NCI-H146 treated with DMSO at 0.1 percent for 48 hours (cell line): ENCODE data around the gene JSRP1.

Experiments used
- DNase-seq: peaks from one replicate; lab custom pipeline; 2025; ENCODE audit not compliant: unreplicated experiment; lab: John Stamatoyannopoulos, UW

JSRP1 gene

DNA sequence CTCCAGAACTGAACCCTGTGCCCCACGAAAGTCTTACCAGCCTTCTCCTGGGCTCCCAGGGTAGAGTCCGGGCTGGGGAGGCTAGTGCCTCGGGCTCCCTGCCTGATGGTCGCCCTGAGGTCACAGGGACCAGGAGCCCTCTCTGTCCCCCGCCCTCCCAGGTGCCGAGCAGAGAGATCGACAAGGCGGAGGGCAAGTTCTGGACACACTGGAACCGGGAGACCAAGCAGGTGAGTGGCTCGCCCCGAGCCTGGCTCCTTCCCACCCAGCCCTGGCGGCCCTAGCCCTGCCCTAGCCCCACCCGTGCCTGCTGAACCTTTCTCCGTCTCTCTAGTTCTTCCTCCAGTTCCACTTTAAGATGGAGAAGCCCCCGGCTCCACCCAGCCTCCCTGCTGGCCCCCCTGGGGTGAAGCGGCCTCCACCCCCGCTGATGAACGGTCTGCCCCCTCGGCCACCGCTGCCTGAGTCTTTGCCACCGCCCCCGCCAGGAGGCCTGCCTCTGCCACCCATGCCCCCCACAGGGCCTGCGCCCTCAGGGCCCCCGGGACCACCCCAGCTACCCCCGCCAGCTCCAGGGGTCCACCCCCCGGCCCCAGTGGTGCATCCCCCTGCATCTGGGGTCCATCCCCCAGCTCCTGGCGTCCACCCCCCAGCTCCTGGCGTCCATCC is 8.7 kb downstream of the JSRP1 start:
- DNase-seq = no peak

DNA sequence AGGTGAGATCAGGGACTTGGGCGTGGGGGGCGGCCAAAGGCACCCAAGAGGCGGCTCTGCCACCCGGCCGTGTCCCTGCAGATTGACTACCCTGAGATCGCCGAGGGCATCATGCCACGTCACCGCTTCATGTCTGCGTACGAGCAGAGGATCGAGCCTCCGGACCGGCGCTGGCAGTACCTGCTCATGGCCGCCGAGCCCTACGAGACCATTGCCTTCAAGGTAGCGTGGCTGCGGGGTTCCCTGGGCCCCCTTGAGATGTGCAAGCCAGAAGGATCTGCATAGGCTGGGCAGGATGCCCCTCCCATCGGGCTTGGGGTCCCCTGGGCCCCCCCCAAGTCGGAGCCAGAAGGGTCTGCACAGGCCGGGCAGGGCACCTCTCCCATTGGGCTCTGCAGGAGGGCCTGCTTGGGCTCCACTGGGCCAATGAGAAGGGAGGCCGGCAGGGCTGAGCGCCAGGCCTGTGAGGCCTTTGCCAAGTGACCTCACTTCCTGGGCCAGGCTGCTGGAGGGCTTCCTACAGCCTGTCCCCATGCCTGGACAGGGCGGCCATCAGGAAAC is 9.3 kb downstream of the JSRP1 start:
- DNase-seq = no peak

DNA sequence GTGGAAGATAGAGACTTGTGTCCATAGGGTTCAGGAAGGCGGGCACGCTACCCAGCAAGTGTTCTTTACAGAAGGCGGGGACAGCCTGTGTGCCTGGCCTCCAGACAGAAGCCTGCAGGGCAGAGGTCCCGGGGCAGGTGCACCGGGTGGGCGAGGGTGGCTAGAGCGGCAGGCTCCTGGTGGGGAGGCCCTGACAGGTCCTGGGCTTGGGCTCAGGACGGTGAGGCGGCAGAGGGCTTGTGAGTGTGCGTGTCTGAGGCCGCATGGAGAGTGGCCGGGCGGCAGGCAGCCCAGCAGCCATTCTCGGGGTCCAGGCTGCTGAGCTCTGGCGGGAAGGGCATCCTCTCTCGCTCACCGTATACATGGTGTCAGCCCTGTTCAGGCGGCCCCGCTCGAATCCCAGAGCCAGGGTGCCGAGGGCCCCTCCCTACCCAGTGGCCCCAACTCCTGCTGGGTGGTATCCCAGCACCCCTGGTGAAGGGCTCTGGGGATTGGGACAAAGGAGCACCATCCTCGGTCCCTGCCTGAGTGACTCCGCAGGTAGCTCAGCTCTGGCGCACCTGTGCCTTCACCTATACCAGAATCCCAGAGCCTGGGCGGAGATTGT is 10.1 kb downstream of the JSRP1 start:
- DNase-seq = no peak

DNA sequence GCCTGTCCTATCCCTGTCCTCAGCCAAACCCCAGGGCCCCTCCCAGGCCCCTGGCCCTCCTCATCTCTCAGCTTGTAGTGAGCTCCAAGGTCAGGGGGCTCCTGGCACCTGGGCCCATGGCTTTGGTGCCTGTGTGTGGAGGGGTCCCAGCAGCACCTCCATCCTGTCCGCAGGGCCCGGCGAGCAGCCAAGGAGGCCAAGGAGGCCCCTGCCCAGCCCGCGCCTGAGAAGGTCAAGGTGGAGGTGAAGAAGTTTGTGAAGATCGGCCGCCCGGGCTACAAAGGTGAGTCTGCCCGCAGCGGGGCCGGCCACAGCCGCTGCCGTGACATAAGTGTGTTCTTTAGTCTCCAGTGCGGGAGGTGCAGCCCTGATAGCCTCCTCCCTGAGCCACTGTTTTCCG is 10.9 kb downstream of the JSRP1 start:
- no peak for DNase-seq

DNA sequence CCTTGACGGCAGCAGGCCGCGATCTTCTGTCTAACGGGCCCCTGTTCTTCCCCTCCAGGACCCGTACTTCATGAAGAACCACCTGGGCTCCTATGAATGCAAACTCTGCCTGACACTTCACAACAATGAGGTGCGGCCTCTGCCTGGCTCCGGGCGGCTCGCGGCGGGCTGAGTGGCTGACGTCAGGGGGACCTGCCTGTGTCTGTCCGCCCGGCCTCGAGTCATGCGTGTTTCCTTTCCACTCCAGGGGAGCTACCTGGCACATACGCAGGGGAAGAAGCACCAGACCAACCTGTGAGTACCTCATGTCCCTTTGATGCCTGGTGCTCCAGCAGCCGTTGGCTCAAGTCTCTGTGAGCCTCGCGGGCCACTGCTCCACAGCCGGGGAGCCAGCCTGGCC is 11.7 kb downstream of the JSRP1 start:
- no peak for DNase-seq

DNA sequence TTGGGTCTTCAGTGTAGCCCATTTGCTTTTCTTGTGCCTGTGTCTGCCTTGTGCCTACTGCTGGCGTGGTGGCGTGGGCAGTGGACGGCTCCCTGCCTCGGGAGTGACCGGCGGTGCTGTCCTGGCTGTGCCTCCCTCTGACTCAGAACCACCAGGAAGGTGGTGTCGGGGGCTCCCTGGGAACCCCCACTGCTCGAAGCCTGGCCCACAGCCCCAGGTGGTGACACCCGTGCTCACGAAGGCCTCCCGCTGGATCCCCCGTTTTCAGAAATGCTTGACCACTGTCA is 12.1 kb downstream of the JSRP1 start:
- DNase-seq = no peak

DNA sequence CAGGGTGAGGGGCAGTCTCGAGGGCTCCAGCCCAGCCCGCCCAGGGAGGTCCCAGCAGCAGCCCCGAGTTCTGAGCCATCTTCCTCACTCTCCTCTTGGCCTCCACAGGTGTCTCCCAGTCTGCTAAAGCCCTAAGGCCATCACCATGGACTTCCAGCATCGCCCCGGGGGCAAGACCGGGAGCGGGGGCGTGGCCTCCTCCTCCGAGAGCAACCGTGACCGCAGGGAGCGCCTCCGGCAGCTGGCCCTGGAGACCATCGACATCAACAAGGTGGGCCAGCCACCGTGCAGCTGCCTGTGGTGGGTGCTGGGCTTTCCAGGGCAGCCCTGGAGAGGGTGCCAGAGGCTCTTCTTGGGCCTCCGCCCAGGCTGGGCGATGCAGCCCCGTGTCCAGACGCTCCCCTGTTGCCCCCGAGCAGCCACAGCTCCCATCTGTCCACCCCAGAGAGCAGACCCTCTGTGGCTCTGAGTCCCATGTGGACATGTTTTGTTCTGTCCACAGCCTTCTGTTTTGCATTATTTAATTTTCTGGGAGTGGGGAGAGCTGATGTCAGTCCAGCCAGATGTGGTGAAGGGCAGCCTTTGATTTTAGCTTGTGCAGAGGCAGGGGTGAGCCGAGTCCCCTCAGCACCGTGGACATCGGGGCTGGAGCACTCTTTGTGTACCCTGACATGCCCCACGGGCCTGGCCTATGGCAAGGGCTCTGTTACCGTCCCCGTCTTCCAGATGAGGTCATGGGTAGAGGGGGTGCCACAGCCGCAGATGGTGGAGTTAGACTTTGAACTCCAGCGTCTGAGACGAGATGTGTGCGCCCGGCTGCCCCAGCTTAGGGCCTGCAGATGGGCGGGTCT is 12.7 kb downstream of the JSRP1 start:
- no peak for DNase-seq

DNA sequence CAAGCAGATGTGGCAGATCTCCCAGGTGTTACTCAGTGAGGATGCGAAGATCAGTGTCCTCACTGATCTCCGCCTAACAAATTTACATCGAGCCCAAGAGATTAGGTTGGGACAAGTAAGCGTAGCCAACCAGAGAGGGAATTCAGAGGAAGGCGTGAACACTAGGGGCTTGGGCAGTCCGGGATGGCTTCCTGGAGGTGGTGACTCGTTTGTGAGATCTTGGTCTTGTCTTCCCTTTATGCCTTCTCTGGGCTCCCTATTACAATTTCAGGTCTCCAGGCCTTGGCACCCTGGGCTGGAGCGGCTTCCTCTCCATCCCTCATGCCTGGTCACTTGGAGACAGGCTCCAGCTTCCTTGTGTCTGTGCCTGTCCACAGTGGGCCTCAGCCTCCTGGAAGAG is 13.4 kb downstream of the JSRP1 start:
- DNase-seq = no peak

DNA sequence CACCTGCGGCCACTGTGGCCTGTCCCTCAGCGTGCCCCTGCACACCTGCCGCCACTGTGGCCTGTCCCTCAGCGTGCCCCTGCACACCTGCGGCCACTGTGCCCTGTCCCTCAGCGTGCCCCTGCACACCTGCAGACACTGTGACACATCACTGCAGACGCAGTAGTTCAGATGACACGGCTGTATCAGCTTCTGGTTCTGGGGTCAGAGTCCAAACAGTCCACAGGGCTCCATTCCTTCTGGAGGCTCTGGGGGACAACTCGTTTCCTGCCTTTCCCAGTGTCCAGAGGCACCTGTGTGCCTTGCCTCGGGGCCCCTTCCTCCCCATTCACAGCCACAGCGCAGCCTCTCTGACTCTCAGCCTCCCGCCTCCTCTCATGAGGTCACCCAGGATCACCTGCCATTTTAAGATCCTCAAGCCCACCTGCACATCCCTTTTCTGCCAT is 14.1 kb downstream of the JSRP1 start:
- DNase-seq = no peak

DNA sequence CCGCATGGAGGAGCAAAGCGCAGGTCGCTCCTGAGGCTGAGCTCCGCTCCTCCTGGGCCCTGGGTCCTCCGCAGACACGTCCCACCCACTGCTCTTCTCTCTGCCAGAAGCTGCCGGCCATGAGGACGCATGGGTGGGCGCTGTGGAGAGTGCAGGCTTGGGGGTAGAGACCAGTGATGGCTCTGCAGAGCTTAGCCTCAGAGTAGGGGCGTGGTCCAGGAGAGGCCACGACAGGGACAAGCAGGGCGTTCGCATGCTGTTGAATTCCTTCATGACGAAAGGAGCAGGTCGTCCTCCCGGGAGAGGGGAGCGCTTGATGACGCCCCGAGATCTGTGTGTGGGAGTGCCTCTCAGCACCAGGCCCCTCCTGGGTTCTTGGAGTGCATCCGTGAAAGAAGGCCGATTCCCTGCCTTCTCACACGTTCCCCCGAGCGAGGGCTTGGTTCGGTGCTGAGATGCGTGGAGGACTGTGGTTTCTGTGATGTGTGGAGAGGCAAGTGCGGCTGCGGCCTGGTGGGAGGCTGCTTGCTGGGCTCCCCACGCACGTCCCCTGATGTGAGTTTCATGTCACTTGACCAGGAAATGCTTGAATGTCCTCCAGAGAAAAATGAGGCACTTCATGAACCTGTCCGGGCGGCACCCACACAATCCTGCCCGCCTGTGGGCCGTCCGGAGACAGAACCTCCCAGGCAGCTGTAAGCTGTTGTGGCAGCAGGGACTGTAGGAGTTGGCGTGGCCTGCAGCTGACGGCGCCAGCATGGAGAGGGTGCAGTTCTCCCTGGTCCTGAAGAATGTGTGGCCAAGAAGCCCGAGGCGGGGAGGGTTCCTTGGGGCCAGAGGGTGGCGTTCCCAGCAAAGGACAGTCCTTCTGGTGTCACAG is 15.1 kb downstream of the JSRP1 start:
- DNase-seq = no peak

DNA sequence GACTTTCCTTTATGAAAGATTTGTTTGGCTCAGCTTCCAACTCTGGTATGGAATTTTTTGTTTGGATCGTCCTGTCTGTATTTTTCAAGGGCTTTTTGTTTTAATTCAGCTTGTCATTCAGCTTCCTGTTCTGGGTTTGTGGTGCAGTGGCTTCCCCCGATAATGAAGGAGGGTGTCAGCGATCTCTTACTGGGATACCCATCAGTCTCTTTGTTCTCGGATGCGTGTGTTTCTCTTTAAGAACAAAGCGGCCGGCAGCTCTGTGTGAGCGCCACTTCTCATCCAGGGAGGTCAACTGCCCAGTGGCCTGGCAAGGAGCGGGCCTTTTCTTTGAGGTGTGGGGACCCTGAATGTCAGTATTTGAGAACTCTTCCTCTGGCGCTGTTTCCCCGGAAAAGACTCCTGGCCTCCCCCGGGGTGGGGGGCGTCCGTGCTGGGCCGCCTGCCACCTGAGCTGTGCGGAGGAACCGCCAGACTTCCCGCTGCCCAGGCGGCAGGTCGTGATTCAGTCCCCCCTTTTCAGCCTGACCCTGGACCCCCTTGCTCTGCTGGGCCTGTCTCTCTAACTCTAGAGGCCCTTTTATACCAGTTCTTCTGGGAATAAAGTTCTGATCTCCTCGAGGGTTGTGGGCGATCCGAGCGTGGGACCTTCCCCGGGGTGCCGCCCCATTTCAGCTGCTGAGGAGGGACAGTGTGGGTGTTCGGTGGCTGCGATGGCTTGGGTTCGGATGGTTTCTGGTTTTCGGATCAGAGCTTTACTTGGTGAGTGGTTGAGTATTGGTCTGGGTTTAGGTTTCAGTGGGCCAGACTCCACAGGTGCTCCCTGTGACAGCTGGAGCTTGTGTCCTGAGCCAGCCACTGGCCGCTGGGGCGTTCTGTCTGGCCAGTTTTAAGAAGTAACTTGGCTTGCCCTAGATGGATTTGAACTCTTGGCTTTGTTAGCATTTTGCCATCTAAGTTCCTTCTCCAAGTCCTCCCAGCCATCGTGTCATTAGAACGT is 16.1 kb downstream of the JSRP1 start:
- DNase-seq = no peak

DNA sequence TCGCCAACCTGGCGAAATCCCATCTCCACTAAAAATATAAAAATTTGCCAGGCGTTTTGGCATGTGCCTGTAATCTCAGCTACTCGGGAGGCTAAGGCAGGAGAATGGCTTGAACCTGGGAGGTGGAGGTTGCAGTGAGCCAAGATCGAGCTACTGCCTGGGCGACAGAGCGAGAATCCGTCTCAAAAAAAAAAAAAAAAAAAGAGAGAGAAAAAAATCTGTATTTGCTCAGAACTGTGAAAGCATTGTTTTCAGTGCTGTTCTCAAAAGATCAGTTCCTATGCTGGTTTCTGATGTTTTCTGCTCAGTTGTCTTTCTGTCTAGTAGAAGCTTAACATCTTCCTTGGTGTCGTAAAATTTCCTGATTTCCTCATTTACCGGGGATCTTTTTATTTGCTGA is 17.0 kb downstream of the JSRP1 start:
- DNase-seq = no peak

DNA sequence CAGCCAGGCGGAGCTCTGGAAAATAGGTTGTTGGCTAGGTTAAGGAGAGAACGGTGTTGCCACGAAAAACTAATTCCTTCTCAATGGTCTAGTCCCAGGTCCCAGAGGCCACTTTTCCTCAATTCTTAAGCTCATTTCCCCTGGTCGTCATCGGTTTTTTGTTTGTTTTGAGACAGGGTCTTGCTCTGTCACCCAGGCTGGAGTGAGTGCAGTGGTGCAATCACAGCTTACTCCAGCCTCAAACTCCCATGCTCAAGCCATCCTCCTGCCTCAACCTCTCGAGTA is 18.4 kb downstream of the JSRP1 start:
- no peak for DNase-seq

DNA sequence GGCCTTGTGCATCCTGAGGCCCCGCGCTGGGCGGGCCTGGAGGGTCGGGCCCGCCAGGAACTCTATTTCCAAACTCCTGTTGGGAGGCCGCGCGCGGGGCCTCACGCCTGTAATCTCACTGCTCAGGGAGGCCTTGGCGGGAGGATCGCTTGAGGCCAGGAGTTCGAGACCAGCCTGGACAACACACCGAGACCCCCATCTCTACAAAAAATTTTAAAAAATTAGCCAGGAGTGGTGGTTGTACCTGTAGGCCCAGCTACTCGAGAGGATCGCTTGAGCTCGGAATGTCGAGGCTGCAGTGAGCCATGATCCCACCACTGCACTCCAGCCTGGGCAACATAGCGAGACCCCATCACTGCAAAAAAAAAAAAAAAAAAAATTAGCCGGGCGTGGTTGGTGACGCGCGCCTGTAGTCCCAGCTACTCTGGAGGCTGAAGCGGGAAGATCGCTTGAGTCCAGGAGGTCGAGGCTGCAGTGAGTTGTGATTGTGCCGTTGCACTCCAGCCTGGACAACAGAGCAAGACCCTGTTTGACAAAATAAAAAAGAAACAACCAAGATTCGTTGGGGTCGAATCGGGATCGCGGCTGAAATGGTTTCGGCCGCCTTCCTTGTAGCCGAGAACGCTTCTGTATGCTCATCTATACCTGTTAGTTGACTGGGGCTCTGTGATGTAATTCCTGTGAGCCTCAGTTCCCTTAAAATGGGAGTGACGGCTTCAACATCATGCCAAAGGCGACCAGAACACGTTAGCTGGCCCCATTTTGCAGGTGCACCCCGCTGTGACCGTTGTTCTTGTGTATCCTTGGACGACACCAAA is 19.0 kb downstream of the JSRP1 start:
- no peak for DNase-seq

DNA sequence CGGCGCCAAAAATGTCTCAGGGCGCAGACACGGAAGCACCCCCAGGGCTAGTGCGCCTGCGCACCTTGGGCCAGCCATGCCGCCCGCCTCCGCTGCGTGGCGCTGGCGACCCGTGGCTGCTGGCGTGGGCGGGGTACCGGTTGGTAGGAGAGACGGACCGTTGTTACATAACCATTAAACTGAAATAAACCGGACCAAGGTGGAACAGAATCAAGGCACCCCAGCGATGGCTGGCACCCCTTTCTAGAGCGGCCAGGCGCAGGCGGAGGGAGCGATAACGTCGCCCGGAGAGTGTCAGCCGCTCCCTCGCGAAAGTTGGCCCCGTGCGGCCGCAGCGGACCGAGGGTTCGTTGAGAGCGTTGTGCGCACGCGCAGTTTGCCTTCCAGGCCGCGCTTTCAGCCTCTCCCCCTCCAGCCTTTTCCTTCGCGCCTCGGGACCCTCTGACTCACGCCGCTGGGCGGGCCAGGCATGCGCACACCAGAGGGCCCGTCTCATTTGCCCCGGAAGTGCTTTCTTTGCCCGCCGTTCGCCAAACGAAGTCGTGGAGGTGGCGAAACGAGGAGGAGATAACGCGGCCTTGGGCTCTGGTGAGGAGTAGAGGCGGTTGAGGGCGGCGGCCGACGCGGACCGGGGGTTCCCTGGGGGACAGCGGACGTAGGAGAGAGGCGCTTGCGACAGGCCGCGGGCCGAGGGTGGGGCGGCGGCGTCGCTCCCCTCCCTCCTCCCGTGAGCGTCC is 19.7 kb downstream of the JSRP1 start, which contains the start of the genes PLEKHJ1 and SF3A2:
TSS of gene PLEKHJ1 (minus strand) at position 16 of the 737 bp plus-strand sequence. CDS start 81 bp downstream, outside the sequence.
TSS of gene SF3A2 (plus strand) at position 511 of the 737 bp plus-strand sequence. CDS start 6,595 bp downstream, outside the sequence.
- peak; percentile 88 for DNase-seq

DNA sequence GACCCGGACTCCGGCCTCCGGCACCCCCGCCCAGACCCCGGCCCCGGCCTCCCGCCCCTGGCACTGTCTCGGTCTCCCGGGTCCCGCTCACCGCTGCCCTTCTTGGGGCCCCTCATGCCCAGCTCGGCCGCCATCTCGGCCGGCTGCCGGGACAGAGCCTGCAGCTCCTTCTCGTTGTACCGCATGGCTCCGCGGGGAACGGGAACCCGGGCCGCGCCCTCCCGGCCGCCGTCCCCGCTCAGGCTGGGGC is 20.2 kb downstream of the JSRP1 start:
- no peak for DNase-seq

DNA sequence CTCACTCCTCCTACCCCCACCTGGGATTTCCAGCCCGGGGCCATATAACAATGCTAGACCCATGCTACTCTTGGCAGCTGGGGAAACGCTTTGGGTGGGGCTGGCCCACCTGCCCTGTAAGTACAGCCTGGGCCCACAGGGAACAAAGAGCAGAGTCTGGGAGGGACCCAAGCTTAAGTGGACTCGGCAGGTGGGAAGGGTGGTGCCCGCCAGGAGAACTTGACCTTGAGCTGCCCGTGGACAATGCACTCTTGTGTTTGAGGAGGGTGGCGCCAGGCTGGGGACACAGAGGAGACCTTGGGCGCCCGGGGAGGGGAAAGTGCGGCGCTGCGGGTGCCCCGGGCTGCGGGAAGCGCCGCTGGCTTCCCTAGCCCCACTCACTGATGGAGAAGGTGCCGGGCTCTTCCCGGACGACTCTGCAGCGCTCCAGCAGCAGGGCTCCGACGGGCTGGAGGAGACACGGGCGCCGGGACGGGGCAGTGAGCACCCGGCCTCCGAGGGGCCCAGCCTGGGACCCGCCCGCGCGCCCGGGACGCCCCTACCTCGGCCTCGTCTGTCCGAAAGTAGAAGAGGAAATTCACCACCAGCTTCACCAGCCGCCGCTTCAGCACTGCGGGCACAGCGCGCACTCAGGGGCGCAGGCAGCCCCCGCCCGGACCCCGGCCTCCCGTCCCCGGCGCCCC is 20.7 kb downstream of the JSRP1 start:
- peak; percentile 89 for DNase-seq

DNA sequence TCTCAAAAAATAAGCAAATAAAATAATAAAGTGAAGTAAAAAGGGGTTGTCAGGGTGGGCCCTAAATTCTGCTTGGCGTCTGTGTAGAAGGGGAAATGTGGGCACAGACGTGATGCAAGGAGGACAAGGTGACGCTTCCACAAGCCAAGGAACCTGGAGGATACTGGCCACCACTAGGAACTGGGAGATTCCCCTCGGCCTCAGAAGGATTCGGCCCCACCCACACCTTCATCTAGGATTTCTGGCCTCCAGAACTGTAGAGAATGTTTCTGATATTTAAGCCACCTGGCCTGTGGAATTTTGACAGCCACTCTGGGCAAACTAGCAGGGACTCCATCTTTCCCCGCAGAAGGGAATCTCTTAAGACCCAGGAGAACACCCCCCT is 21.2 kb downstream of the JSRP1 start:
- no peak for DNase-seq
